ENCODE results near the gene C19orf67.

DNA sequence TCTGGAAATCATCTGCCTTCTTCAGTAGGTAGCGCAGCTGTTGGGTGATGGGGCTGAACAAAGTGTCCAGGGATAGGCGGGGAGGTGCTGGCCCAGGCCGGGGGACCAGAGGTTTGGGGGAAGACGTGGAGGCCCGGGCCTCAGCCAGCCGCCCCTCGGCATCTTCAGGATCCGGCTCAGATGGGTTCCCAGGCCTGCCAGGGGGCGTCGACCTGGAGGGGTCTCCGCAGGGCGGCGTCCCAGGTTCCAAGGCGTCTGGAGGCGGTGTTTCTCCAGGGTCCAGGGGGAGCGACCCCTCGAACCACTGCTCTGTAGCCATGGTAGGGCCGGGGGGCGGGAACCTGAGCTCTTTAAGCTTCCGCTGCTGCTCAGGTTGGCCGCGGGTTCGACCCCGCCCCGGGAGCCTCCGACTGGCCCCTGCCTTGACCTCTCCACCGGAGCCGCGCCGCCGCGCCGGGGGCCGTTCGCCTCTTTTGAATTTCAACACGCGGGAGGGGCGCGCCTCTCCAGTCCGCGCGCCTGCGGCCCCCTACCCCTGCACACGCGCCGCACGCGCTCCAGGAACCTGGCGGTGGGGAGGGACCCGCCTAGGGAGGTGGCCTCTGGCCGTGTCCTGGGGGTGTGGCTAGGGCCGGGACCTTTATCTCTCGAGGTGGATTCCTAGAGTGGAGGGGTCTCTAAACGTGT lies at the start of gene C19orf67:
- TF ChIP-seq POLR2AphosphoS5 (IDR thresholded peaks at IDR 0.05; ENCODE audit: low read depth) (no peak), CREB1 (CRISPR knock-in tag; IDR thresholded peaks at IDR 0.05; ENCODE audit: low read depth) (no peak), JUNB (IDR thresholded peaks at IDR 0.05; ENCODE audit: unreplicated experiment) (no peak), EZH2 (IDR thresholded peaks at IDR 0.05; ENCODE audit: low read depth, unreplicated experiment) (peak; percentile 1)
- TF ChIP-seq, protein P1, sequence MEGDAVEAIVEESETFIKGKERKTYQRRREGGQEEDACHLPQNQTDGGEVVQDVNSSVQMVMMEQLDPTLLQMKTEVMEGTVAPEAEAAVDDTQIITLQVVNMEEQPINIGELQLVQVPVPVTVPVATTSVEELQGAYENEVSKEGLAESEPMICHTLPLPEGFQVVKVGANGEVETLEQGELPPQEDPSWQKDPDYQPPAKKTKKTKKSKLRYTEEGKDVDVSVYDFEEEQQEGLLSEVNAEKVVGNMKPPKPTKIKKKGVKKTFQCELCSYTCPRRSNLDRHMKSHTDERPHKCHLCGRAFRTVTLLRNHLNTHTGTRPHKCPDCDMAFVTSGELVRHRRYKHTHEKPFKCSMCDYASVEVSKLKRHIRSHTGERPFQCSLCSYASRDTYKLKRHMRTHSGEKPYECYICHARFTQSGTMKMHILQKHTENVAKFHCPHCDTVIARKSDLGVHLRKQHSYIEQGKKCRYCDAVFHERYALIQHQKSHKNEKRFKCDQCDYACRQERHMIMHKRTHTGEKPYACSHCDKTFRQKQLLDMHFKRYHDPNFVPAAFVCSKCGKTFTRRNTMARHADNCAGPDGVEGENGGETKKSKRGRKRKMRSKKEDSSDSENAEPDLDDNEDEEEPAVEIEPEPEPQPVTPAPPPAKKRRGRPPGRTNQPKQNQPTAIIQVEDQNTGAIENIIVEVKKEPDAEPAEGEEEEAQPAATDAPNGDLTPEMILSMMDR (conservative IDR thresholded peaks at IDR 0.05; ENCODE audit: low read depth in 2 of 2): no peak
